Mesodermal cell (in vitro differentiated cells): ENCODE results near the gene IFI27L2.

ENCODE experiments used
- H3K27ac ChIP-seq: 2 replicates; pipeline ENCODE4 v1.7.0; 2013; ENCODE audit warnings: mild to moderate bottlenecking, low read depth, low read length, moderate library complexity; ENCODE audit not compliant: severe bottlenecking
- H3K36me3 ChIP-seq: 2 replicates; pipeline ENCODE4 v1.7.1; 2013; ENCODE audit warnings: mild to moderate bottlenecking, low read length, moderate library complexity; ENCODE audit not compliant: control insufficient read depth, insufficient read depth
- H3K4me1 ChIP-seq: one replicate; pipeline ENCODE4 v1.7.1; 2013; ENCODE audit warnings: mild to moderate bottlenecking, low read length; ENCODE audit not compliant: insufficient read depth, control insufficient read depth, poor library complexity, severe bottlenecking
- H3K4me3 ChIP-seq: 2 replicates; pipeline ENCODE4 v1.7.0; 2013; ENCODE audit warnings: low read length, control low read depth, mild to moderate bottlenecking; ENCODE audit not compliant: insufficient read depth, poor library complexity, severe bottlenecking; ENCODE audit errors: extremely low read depth
- H3K9me3 ChIP-seq: 2 replicates; pipeline ENCODE4 v1.7.1; 2013; ENCODE audit warnings: mild to moderate bottlenecking, low read length, moderate library complexity; ENCODE audit not compliant: control insufficient read depth
- WGBS, 2 experiments: methylation state at CpG; one replicate each; pipeline ENCODE4 v1.1.5; 2013; ENCODE audit warnings: missing lambda C conversion rate in 2 of 2; ENCODE audit not compliant: insufficient coverage in 2 of 2; 5-methylcytosine and 5-hydroxymethylcytosine counted together

The IFI27L2 gene

DNA sequence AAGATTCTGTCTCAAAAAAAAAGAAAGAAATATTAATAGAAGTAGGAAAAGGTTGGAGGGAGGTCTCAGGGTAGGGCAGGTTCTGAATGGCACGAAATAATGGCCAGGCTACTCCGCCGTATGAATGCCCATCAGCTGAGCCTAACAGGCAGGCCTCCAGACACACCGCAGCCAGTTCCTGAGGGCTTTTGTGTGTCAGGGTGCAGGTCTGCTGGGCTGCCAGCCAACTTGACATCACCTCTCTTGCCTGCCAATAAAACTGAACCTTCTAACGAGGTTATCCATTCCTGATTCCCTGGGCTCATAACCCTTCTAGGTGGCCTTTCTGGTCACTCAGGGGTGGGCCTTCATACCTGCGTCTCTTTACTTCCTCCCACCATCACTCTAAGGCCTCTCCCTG, 15.9 kb downstream of the IFI27L2 start:
- H3K4me1 ChIP-seq = no peaks in the 10 kb centered on the region
- H3K27ac ChIP-seq = no peak overlapping the region
- no peak overlapping the region for H3K4me3 ChIP-seq
- 76 to 93% methylated on average over 5 to 6 of the region's 6 CpGs for WGBS, 2 experiments
- H3K9me3 ChIP-seq = no peaks in the 10 kb centered on the region
- H3K36me3 ChIP-seq = no peaks in the 10 kb centered on the region

DNA sequence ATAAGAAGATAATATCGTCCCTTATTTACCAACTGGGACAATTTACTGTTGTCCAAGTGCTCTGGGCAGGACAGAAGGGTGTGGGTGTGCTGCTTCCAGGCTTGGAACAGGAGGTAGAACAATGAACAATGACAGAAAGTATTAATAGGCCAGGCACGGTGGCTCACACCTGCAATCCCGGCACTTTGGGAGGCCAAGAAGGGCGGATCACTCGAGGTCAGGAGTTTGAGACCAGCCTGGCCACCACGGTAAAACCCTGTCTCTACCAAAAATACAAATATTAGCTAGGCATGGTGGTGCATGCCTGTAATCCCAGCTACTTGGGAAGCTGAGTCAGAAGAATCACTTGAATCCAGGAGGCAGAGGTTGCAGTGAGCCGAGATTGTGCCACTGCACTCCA, 16.3 kb downstream of the IFI27L2 start:
- no peaks in the 10 kb centered on the region for H3K9me3 ChIP-seq
- no peaks in the 10 kb centered on the region for H3K36me3 ChIP-seq
- WGBS, 2 experiments = 90 to 95% methylated on average over 6 to 7 of the region's 7 CpGs
- no peak overlapping the region for H3K27ac ChIP-seq
- H3K4me3 ChIP-seq = no peak overlapping the region
- H3K4me1 ChIP-seq = no peaks in the 10 kb centered on the region

DNA sequence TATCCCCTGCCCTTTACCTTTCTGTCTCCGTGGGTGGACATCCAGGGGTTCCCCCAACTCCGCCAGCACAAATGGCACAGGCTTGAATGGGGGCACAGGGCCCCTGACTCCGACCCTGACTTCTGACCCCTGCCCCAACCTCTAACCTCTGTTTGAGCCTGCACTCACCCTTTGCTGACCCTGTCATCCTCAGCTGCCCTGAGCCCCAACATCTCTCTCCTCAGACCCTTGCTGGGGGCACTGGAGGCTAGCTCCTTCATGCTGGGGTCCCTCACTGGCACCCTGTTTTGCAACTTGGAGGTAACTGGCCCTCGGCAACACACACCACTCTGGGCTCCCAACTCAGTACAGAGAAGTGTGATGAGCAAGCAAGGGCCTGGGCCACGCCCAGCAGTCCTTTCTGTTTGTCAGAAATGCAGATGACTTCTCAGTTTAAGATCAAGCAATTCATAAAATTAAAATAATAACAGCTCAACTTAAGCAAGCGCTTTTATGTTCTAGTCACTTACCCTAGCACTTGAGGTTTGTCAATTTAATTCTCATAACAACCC, 16.8 kb downstream of the IFI27L2 start:
- no peaks in the 10 kb centered on the region for H3K4me1 ChIP-seq
- no peak overlapping the region for H3K27ac ChIP-seq
- H3K9me3 ChIP-seq = no peaks in the 10 kb centered on the region
- no peak overlapping the region for H3K4me3 ChIP-seq
- 87 to 100% methylated on average over 4 to 5 of the region's 6 CpGs for WGBS, 2 experiments
- no peaks in the 10 kb centered on the region for H3K36me3 ChIP-seq

DNA sequence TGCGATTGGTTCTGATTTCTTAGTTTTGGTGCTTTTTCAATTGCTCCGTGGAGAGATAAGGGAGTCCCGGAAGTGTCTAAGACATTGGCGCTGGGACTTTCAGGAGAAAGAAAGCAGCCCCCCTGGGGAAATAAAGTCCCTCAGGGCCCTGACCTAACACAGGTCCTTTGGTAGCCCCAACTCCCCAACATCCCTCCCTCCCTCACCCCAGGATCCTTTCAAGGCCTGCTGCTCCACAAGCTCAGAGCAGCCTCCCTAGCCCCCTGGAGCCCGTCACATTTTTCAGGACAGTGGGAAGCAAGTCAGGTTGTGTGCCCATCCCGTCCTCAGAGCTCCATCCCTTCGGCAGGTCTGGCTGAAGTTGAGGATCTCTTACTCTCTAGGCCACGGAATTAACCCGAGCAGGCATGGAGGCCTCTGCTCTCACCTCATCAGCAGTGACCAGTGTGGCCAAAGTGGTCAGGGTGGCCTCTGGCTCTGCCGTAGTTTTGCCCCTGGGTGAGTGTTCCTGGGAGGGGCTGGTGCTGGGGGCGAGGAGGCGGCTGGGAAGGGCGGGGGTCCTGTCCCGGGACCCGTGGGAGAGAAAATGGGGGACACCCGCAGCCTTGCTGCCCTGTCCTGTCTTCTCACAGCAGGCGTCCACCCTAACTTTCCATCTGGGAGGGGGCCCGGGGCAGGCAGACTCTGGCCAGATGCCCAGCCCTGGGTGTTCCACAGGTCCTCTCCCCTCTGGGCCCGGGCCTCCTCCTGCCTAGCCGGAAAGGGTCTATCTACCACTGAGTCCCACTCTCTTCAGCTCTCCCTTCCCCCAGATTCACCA, 17.9 kb downstream of the IFI27L2 start:
- no peak overlapping the region for H3K27ac ChIP-seq
- no peaks in the 10 kb centered on the region for H3K9me3 ChIP-seq
- H3K4me3 ChIP-seq = no peak overlapping the region
- no peaks in the 10 kb centered on the region for H3K36me3 ChIP-seq
- H3K4me1 ChIP-seq = no peaks in the 10 kb centered on the region
- 89 to 90% methylated on average over 13 to 16 of the region's 20 CpGs for WGBS, 2 experiments

DNA sequence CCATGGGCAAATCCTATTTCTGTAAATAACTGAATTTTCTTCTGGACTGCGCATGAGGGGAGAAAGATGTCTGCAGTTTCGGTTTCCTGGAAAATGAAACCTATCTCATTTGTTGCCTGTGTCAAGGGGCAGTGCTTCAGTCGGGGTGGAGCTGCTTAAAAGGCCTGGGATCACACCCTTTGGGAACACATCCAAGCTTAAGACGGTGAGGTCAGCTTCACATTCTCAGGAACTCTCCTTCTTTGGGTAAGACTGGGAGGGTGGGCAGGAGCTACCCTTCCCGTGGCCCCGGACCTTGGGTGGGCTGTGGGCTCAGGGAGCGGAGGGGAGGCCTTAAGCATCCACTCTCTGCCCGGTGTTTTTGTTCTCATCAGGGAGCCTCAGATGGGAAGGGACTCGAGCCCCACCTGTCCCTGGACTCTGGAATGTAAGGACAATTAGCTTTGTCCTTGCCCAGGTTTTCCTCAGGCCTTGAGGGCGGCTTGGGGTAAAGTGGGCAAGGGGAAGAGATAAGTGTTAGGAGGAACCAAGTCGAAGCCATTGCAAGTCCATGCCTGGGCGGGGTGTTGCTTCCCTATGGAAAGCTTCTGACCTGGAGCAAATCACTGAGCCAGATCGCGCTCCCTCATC, 18.7 kb downstream of the IFI27L2 start, which contains the start of gene IFI27:
Gene IFI27, plus strand, starts transcription at position 185 of the 630 bp plus-strand sequence.
- Histone ChIP-seq H3K4me3 (no peak within 1 kb of the TSS), H3K9me3 (no peaks in the 10 kb centered on the region), H3K36me3 (no peaks in the 10 kb centered on the region), H3K4me1 (no peaks in the 10 kb centered on the region), H3K27ac (no peak within 1 kb of the TSS)
- WGBS, 2 experiments = 85 to 95% methylated on average over 13 of the region's 14 CpGs

DNA sequence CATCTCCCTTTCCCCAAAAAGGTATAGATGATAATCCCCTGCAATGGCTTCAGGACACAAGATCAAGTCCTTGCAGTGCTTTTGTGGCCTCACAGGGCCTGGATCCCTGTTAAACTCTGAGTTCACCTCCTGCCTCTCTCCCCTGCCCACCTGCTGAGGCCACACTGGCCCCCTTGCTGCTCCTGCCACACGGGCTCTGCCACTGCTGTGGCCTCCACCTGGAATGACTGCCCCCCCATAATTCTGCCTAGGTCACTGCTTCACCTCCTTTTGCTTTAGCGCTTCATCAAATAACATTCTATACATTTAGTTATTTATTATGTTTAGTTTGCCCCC, 19.5 kb downstream of the IFI27L2 start:
- H3K4me1 ChIP-seq = no peaks in the 10 kb centered on the region
- no peaks in the 10 kb centered on the region for H3K36me3 ChIP-seq
- H3K27ac ChIP-seq = no peak overlapping the region
- H3K9me3 ChIP-seq = no peaks in the 10 kb centered on the region
- H3K4me3 ChIP-seq = no peak overlapping the region
- WGBS, 2 experiments = no CpG with 5 or more reads among the region's 2 CpGs

- WGBS, 2 experiments = 89 to 98% methylated on average over 5 of the region's 10 CpGs
- H3K4me1 ChIP-seq = peaks cover 19% of the 10 kb centered on the region
- peaks cover 2% of the 10 kb centered on the region for H3K36me3 ChIP-seq
- H3K9me3 ChIP-seq = no peaks in the 10 kb centered on the region
- H3K27ac ChIP-seq = no peak overlapping the region
- no peak overlapping the region for H3K4me3 ChIP-seq
Measured at GRCh38 chr14:94104731-94105130, 24.7 kb downstream of the IFI27L2 start.

- WGBS, 2 experiments = 89% methylated on average over 5 to 6 of the region's 7 CpGs
- H3K4me1 ChIP-seq = peaks cover 19% of the 10 kb centered on the region
- H3K27ac ChIP-seq = no peak overlapping the region
Measured at GRCh38 chr14:94103554-94104150, 25.8 kb downstream of the IFI27L2 start.

GRCh38 chr14:94102768-94103482, 26.5 kb downstream of the IFI27L2 start:
- Histone ChIP-seq H3K4me3 (no peak overlapping the region), H3K4me1 (peaks cover 19% of the 10 kb centered on the region), H3K9me3 (no peaks in the 10 kb centered on the region), H3K36me3 (peaks cover 7% of the 10 kb centered on the region), H3K27ac (no peak overlapping the region)
- WGBS, 2 experiments = 89 to 96% methylated on average over 6 to 8 of the region's 8 CpGs

More at GRCh38 chr14:94103554-94104150, 25.8 kb downstream of the IFI27L2 start:
- no peaks in the 10 kb centered on the region for H3K9me3 ChIP-seq
- no peak overlapping the region for H3K4me3 ChIP-seq
- H3K36me3 ChIP-seq = peaks cover 6% of the 10 kb centered on the region

GRCh38 chr14:94101748-94102147, 27.7 kb downstream of the IFI27L2 start:
- Histone ChIP-seq H3K4me1 (peaks cover 19% of the 10 kb centered on the region), H3K9me3 (no peaks in the 10 kb centered on the region), H3K4me3 (no peak overlapping the region), H3K36me3 (peaks cover 12% of the 10 kb centered on the region), H3K27ac (no peak overlapping the region)
- 95 to 100% methylated on average over 5 to 10 of the region's 10 CpGs for WGBS, 2 experiments
